Epithelial cell of esophagus (primary cell): Measurements from ENCODE around the gene TP63.

Source experiments
- DNase-seq: peaks from one replicate; pipeline ENCODE4 v3.0.0; 2010; ENCODE audit warnings: low read depth
- H3K4me3 ChIP-seq: 2 replicates; pipeline ENCODE4 v1.5.1; 2011; ENCODE audit warnings: mild to moderate bottlenecking, low read length, control low read depth
- TF ChIP-seq, protein P1 (sequence below): IDR thresholded peaks from 2 replicates; pipeline ENCODE4 v1.5.1; 2011; ENCODE audit warnings: low read depth, mild to moderate bottlenecking, low read length, control low read depth, inconsistent platforms; ENCODE audit not compliant: insufficient read depth; ENCODE audit errors: missing control alignments

TP63 gene

GRCh38 chr3:189635339-189635738 is 4.2 kb downstream of the TP63 start:
- no peak overlapping the region for H3K4me3 ChIP-seq
- no peak for DNase-seq
- TF ChIP-seq, protein P1, sequence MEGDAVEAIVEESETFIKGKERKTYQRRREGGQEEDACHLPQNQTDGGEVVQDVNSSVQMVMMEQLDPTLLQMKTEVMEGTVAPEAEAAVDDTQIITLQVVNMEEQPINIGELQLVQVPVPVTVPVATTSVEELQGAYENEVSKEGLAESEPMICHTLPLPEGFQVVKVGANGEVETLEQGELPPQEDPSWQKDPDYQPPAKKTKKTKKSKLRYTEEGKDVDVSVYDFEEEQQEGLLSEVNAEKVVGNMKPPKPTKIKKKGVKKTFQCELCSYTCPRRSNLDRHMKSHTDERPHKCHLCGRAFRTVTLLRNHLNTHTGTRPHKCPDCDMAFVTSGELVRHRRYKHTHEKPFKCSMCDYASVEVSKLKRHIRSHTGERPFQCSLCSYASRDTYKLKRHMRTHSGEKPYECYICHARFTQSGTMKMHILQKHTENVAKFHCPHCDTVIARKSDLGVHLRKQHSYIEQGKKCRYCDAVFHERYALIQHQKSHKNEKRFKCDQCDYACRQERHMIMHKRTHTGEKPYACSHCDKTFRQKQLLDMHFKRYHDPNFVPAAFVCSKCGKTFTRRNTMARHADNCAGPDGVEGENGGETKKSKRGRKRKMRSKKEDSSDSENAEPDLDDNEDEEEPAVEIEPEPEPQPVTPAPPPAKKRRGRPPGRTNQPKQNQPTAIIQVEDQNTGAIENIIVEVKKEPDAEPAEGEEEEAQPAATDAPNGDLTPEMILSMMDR, result no peak

DNA sequence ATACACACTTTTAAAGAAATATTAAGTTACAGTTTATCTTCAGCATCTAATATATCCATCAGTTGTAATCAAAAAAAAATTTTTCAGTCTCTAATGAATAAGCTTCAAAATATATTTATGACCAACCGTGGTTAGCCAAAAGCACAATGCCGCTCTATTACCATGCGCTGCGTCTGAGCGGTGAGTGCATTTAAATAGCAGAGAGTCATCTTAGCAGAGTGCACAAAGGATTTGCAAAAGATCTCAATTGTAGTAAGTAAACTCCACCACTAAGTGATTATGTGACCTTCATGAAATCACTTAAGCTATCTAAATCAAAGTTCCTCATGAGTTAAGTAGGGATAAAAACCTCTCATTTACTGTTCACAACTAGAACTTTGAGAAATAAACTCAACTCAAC is 4.9 kb downstream of the TP63 start:
- no peak overlapping the region for H3K4me3 ChIP-seq
- TF ChIP-seq, protein P1, result no peak
- DNase-seq, result no peak

- TF ChIP-seq, protein P1, result no peak
- H3K4me3 ChIP-seq, result no peak overlapping the region
- DNase-seq, result no peak
These were observed 6.6 kb downstream of the TP63 start for GRCh38 chr3:189637750-189638149.

DNA sequence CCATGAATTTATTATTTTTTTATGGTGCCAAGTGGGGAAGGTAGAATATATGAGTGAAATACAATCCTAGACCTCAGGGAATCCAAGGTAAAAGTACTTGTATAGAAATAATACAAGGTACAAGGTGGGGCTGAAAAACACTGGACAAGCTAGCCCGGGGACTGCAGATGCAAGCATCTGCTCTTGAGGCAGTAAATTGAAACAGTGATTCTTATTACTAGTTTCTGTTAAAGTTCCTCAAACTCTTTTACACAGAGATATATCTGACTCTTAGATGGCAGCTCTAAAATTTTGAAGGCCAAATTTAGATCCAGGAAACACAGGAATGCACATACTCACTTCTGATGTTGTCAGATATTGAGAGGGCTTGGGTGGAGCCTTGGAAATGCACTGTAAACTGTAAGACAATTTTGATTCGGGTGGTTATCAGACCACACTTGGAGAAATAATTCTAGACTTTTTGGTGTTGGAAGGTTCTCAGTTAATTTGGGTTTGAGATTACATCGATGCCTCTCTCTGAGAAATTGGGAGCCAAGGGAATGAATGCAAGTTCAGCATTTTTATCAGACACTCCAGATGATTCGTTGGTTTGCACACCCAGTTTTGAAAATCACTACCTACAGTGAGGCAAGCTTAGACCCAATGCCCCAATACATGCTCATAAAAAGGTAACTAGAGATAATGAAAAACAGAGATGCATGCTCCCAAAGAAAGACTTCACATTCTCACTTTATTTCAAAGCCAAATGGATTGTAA is 7.3 kb downstream of the TP63 start:
- peak; percentile 6 for DNase-seq
- TF ChIP-seq, protein P1, result no peak
- no peak overlapping the region for H3K4me3 ChIP-seq

GRCh38 chr3:189641776-189642175 is 10.6 kb downstream of the TP63 start:
- DNase-seq, result peak; percentile 77
- TF ChIP-seq, protein P1, result no peak
- no peak overlapping the region for H3K4me3 ChIP-seq

DNA sequence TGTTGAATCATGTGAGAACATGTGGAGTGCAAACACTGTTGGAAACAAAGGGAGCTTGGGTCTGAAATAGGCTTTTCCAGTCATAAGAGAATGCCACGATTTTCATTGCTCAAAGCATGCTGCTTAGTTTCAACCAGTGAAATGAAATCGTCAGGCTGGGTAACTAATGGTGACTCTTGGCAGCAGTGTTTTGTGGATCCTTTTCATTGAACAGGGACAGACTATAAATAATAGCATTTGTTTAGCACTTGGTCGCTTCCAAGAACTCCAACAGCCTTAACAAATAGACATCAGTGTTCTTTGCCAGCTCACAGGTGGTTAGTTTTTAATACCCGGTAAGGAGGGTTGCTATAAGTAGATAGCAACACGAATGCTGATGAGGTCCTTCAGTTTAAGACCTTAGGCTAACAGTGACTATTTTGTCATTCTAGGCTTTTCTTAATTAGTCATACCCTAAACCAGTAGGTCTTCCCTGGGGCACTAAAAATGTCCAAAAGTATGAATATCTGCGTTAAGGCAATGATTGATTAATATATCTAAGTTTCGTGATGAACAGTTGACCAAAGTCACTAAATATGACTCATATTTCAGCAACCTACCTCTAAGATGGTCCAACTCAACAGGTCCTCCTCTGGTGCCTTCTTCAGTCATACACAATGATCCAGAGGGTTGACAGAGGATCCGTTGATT is 15.8 kb downstream of the TP63 start:
- H3K4me3 ChIP-seq, result no peak overlapping the region
- TF ChIP-seq, protein P1, result no peak
- no peak for DNase-seq
